NCI-H128 (cell line): ENCODE results near the gene SMAD6.
A peak's percentile ranks its signal among the peaks of the same experiment; 100 is the strongest.
"Not testable (repeated sequence)": the region's sequence is repeated elsewhere in the genome, so short reads cannot be mapped to it uniquely, and the experiment has no call there.

Source experiments
- DNase-seq: peaks from one replicate; lab custom pipeline; 2025; ENCODE audit not compliant: unreplicated experiment; lab: John Stamatoyannopoulos, UW

SMAD6 gene

DNA sequence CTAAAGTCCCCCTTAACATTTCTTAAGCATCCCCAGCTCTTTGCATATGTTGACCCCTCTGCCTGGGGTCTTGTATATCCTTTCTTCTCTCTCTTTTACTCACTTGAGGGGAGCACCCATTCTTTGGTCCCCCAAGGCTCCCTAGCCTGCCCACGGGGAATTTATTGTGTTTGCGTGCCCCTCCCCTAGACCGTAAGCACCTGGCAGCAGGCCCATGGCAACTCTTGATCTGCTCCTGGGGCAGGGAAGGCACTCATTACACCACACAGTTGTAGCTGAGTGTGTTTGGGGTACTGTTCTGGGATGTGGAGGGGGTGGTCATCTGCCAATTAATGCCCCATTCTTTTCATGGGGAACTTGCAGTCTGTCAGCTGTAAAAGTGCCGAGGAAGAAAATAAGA is 27.3 kb upstream of the SMAD6 start:
- DNase-seq = no peak

DNA sequence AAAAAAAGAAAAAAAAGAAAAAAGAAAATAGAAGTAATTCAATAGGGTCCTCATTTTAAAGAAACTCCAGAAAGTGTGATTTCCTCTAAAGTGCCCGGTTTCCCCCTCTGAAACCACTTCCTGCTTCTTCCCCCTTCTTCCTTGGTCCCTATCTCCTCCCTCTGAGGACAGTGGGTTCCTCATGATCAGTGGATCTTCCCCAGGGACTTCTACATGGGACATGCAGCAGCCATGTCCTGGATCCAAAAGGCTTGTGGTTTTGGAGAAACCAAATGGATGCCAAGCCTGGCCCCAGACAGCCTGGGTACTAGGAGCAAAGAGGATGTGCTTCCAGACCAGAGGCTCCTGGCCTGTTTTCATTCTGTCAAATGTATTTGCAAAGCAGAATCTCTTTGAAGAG is 26.6 kb upstream of the SMAD6 start:
- DNase-seq = no peak

DNA sequence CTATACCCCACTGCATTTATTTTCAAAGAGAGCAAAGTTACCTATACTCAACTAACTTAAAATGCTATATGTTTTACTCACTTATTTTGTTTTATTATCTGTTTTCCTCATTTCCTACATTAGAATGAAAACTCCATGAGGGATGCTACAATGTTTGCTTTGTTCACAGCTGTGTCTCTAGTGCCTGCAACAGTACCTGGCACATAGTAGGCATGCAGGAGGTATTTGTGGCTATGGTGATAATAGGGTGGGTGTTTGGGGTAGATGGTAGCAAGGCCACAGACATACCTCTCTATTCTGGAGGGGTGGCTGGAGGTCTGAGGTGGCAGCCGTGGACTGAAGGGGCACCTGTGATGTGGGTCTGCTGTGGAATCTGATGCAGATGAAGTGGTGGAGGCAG is 24.7 kb upstream of the SMAD6 start:
- no peak for DNase-seq

DNA sequence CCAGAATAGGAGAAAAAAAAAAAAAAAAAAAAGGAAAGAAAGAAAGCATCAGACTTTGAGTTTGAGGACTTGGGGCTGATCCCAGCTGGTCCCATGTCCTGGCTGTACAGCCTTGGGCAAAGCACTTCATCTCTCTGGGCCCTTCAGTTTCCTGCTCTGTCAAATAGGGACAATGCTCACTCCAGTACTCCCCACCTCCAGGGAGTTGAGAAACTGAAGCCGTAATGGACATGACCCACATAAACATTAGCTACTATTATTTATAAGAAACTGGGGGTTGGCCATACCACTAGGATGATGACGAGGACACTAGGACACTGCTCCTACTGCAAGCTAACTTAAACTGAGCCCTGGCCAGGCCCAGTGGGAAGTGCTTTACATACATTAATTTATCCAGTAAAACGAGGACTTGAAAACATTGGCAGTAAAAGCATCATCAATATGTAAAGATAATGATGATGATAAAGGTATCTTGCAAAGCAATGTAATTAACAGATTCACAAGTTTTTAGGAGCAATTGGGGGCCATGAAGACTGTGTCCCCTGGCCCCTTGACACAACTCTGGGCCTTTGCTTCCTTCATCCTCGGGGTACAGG is 22.9 kb upstream of the SMAD6 start:
- no peak for DNase-seq

DNA sequence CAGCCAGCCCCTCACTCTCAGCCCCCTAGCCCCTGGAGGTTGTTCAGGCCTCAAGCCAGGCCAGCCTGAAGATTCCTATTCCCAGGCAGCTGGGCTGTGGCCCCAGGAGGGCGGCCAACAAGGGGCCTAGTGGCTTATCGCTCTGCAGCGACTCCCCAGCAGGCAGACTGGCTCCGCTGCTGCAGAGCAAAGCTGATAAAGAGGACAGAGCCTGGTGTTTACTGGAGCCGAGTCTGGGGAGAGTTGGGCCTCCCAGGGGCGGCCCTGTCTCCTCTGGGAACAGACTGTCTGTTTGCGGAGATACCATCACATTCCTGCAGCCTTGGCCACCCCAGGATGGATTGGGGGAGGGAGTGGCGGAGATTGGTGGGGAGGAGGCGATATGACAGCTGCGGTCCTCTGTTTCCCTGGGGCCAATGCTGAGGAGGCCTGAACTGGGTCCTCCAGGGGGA is 22.4 kb upstream of the SMAD6 start:
- no peak for DNase-seq

DNA sequence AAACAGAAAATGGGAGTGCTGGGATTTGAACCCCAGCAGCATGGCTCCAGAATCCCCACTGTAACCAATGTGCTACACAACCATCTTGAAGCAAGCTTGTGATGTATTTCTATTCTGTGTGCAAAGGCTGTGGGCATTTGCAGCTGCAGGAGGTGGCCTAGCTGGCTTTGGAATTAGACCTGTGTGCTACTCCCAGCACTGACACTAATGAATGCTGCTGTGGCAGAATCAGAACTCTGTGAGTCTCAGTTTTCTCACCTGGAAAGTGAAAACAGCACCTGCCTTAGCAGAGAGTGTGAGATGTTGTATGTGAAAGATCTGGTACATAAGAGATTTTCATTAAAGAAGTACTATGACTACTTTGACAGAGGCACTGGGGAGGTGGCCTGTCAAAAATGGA is 21.5 kb upstream of the SMAD6 start:
- no peak for DNase-seq

DNA sequence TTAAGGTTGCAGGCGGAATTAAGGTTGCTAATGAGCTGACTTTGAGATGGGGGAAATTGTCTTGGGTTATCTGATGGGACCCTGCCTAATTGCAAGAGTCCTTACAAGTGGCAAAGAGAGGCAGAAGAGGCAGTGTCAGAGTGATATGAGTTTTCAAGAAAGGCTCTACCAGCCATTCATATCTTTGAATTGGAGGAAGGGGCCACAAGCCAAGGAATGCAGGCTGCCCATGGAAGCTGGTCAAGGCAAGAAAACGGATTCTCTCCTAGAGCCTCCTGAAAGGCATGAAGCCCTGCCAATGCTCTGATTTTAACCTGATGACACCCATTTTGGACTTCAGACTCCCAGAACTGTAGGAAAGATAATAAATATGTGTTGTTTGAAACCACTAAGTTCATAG is 20.6 kb upstream of the SMAD6 start:
- DNase-seq = no peak

DNA sequence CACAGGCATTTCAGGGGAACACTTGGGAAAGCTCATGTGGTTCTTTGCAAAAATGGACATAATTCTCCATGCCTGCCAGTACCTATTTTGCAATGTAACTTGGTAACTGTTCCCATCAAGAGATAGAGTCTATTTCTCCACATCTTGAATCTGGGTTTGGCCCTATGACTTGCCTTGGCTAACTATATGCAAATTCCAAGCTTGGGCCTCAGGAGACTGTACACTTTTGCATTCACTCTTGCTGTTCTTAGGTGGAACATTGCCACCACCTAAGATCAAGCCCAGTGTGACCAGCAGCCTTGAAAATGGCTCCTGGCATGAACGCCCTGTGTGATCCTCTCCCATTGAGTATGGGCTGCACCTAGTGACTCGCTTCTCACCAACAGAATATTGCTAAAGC is 19.8 kb upstream of the SMAD6 start:
- no peak for DNase-seq

DNA sequence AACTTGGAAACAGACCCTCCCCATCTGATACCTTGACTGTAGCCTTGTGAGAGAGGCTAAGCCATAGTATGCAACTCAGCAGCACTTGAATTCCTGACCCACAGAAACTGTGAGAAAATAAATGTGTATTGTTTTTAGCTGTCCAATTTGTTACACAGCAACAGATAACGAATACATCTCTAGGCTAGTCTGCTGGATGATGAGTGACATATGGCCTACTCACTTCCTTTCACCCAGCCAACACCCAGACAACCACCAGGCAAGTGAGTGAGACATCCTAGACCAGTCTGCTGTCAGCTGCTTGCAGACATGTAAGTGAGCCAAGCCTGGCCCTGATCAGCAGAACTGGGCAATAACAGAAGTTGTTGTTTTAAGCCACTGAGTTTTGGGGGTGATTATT is 19.2 kb upstream of the SMAD6 start:
- no peak for DNase-seq

DNA sequence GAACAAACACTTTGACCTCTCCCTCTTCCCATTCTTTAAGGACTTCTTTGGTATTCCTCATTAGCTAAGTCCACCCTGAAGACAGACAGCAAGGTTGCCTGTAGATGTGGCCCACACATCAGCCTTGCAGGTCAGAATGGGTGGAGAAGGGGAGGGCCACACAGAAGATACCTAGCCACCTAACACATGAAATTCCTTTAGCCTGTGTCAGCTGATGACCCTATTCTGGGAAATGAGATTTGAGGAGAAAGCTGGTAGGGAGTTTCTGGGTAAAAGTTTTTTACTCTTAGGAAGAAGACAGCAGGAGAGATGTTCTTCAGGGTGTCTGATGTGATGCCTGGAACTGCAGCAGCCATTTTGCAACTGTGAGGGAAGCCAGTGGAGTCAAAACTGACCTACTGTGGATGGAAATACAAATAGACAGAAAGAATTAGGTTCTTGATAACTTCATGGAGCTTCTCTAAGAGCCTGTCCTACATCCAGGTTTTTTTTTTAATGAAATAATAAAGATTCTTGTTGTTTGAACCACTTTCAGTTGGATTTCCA is 17.8 kb upstream of the SMAD6 start:
- DNase-seq = no peak

DNA sequence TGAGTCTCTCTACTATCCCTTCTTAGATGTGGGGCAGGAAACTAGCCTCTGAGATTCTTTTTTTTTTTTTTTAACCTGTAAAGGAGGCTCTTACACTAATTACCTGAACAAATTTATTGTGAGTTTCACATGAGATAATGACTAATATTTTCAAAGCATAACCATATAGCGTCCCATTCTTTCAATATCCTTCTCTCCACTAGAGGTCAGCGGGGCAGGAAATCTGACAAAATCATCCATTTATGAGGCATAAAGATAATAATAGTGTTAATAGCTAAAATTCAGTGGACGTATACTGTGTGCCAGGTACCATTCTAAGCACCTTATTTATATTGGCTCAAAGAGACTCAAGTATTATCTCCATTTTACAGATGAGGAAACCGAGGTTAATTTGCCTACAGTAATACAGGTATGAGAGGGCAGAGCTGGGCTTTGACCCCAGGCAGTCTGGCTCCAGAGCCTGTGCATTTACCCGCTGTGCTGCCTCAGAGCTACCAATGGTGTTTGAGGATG is 16.3 kb upstream of the SMAD6 start:
- no peak for DNase-seq

DNA sequence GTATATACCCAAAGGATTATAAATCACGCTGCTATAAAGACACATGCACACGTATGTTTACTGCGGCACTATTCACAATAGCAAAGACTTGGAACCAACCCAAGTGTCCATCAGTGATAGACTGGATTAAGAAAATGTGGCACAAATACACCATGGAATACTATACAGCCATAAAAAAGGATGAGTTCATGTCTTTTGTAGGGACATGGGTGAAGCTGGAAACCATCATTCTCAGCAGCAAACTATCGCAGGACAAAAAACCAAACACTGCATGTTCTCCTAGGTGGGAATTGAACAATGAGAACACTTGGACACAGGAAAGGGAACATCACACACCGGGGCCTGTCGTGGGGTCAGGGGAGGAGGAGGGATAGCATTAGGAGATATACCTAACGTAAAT is 11.1 kb upstream of the SMAD6 start:
- not testable (repeated sequence) for DNase-seq

DNA sequence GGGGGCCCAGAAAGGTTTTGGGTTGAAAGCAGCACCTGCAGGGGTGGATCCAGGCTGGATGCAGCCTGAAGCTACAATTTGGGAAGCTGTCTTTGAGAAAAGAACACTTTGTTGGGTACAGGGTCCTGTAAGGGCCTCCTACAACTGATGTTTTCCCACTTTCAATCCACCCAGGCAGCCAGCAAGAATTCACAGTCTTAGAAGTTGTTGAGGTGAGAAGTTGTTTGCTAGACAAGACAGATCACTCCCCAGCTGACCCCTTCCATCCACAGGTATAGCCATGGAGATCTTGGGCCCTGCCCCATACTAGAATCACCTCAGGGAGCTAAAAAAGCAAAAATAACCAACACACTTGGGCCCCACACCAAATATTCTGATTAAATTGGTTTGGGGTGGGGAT is 10.3 kb upstream of the SMAD6 start:
- no peak for DNase-seq

DNA sequence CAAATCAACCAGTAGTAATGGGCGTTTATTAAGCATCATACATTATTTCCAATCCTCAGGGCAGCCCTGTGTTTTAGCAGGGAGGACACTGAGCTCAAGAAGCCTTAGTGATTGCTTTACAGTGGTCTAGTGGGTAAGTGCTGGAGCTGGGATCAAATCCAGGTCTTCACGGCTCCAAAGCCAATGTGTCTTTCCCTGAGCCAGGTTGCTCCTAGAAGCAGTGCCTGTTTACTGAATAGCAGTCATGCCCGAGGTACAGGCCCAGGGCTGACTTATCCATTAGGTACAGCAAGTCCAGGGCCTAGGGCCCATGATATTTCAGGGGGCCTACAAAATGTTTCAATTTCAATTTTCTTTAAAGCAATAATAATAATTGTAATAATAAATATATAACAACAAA is 9.6 kb upstream of the SMAD6 start:
- no peak for DNase-seq

DNA sequence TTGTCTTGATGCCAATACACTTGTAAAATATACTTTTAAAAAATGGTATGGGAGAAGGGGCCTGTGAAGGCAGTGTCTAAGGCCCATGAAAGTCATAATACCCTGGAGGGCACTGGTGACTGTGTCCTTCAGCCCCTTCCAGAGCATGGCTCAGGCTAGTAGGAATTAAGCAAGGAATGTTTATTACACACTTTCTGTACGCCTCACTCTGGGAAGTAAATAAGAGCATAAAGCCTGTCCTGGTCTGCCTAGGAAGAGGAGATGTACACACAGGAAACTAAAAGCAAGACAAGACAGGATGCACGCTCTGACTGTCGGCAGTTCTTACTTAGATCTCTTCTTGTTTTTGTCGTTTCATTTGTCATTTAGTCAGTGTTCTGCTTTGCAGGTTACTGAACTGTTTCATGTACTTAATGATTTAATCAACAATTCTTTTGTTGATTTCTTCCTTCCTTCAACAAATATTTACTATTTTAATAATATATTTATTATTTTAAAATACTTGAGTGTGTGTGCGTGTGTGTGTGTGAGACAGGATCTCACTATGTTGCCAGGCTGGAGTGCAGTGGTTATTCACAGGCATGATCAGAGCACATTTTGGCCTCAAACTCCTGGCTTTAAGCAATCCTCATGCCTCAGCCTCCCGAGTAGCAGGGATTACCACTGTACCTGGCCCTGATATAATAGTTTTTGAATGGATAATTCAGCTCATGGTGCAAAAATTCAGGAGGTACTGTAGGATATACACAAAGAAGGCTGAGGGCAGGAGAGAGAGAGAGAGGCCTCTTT is 9.0 kb upstream of the SMAD6 start:
- DNase-seq = no peak

DNA sequence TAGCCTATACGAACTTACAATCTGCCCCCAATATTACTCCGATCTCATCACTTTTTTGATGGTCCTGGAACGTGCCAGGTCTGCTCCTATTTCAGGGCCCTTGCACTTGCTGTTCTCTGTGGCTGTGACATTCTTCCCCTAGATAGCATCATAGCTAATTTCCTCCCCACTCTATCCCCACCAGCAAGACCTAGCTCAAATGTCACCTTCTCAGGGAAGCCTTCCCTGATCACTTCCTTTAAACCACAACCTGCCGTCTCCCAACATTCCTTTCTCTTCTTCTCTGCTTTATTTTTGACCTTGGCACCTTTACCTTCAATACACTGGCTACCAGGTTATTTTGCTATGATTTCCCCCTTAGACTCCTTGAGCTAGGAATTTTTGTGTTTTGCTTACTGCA is 5.3 kb upstream of the SMAD6 start:
- no peak for DNase-seq

DNA sequence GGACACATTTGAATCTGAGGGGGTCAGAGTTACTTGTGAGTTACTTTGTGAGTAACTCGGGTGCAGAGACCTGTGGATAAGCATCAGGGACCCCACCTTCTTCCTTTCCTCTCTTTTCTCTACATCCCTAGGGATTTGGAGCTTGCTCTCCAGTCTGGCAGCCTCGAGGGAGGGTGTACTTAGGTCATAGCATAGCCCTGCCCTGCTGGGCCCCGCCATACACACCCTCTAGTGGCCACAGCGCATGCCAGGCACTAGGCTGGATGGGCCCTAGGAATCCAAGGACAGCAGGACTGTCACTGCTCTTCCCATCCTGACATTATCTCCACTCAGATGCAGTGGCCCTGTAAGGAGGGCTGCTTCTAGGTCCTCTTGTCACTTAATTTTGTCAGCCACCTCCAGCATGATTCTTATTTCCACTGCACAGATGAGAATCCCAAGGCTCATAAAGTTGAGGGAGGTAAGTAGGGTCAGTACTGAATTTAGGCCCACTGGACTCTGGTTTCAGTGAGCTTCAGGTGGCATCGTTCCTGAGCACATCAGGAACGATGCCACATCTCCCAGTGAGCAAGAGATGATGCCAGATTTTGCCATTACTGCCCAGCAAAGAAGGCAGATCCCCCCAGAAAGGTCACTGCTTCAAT is 3.6 kb upstream of the SMAD6 start:
- DNase-seq = no peak

DNA sequence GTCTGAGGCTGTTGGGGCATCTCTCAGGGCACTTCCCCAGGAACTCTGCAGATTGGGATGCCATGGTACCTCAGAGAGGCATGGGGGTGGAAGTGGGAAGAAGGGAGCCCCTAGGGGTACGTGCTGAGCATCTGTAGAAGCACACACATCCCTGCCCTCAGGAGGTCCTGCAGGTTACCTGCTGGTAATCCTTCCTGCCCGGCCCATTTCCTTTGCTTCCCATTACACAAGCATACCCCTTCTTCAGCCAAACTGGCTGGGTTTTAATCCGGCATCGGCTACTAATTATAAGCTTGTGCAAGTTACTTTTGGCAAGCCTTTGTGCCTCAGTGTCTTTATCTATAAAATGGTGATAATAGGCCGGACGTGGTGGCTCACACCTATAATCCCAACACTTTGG is 3.1 kb upstream of the SMAD6 start:
- no peak for DNase-seq

DNA sequence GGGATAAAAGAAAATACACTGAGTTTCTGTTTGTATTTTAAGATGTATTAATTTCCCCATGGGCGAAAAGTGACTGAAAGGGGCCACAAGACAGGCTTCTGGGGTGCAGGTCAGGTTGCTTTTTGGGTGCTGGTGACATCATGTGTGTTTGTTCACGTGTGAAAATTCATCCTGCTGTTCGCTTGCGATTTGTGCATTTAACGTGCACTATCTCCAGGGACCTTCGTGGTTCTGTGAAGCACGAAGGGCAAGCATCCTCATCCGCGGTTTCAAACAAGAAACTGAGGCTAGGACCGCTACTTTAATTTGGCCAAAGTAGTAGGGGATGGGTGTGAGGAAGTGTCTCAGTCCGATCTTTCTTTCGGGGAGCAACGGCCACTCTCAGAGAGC is 1.6 kb upstream of the SMAD6 start:
- DNase-seq = no peak

DNA sequence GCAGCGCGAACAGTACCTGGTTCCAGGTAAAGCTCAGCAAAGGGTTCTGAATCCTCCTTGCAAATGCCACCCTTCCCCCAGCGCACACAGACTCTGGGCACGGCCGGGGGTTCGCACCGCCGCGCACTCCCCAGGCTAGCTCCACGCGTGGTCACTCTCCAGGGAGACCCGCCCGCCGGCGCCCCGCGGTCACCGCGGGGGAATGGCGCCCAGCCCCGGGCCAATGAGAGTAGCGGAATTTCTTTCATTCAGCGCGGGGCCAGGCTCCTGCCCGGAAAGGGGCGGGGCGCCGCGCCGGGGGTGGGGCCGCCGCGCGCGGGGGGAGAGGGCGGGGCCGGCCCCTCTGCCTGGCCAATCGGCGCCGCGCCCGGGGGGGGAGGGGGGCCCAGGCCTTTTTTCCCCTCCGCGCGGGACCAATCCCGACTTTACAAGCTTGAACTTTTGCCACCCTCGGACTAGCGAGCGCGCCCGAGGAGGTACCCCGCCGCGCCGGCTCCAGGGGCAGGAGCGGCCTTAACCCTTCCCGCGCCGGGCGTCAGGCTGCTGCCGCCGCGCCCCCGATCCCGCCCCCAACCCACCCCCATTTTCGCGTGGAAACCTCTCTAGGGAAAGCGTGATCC is 1.1 kb upstream of the SMAD6 start:
- DNase-seq = peak; percentile 69

DNA sequence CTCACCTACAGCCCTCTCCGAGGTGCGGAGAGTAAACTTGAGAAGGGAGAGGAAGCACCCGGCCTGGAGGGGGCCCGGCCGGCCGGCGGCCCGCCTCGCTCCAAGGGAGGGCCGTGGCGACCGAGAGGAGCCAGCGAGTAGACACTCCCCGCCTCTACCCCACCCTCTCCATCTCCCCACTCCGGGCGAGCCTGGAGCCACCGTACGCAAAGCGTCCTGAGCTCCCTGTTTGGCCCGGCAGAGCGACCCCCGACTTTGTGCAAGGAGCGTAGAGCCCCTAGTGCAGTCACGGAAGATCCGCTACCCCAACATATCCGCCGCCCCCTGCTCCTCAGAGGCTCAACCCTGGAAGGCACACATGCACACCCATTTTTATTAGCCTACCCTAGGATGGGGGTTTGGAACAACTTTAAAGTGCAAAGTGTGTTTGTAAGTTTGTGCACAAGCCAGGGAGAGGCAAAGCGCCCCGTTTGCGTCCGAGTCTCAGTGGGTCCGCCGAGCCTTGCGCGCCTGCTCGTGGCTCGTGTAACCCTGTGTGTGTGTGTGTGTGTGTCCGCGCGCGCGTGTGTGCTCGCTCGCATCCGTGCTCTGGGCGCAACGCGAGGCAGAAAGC is 508 bp upstream of the SMAD6 start:
- DNase-seq = no peak
